GM21515 (cell line): ENCODE data around the gene MRPS35.
A peak's percentile ranks its signal among the peaks of the same experiment; 100 is the strongest.

Source experiments
- ATAC-seq: cut with Tn5 transposase; IDR thresholded peaks from one replicate; pipeline ENCODE4 v1.9.1; 2021; ENCODE audit not compliant: unreplicated experiment

The MRPS35 gene

DNA sequence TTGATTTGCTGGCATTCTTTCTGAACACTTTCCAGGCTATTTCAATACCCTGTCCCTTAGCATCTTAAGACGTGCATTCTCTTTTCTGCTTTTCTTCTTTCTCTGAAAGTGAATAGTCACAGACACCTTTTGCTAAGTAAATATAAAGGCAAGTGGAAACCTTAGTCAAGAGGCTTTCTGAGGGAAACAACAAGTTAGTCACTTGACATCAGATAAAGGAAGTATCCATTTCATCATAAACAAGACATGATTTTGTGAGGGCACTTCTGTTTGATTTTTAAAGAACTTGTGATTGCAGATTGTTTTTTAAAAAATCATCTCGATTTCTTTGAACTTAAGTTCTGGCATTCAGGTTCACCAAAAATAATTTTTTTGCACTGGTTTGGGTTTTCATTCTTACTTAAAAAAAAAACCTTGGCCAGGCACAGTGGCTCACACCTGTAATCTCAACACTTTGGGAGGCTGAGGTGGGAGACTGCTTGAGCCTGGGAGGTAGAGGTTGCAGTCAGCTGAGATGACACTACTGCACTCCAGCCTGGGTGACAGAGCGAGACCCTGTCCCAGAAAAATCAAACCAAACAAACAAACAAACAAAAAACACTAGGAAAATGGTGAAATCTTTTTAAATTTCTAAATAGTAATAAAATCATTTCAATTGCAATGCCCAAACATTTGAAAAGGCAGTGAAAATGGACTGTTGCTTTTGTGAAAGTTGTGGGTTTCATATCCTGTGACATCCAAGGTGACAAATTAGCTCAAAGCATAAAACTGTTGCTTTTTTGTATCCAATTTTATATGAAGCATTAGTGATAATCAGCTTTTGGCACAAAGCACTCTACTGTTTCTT lies 61.1 kb downstream of the MRPS35 start:
- ATAC-seq = no peak

DNA sequence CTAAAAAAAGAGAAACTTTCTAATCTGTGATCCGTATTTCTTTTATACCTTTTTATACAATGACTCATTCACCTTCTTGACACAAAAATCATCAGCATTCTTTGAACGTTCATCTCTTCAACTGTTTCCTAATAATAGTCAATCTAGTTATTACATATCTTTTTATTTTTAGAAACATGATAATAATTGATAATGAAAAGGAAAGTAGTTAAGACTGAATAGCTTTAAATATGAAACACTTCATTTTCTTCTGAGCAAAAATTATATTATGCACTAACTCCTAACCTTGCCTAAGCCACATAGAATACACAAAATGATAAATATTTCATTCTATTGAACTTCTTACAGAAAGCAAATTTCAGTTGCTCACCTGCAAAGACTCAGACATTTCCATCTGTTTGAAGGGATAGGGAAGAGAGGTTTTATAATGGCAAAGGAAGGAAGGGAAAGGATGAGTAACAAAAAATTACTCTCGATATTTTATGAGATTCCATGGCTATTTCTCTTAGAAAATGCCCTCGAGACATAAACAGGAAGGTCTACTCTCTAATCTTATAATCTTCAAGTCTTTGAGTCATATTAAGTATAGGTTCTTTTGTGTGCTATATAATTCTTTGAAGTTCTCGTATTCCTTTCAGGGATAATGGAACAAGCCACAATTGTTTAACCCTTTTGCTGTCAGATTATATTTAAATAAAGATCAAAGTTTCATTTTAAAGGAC lies 61.9 kb downstream of the MRPS35 start:
- no peak for ATAC-seq

DNA sequence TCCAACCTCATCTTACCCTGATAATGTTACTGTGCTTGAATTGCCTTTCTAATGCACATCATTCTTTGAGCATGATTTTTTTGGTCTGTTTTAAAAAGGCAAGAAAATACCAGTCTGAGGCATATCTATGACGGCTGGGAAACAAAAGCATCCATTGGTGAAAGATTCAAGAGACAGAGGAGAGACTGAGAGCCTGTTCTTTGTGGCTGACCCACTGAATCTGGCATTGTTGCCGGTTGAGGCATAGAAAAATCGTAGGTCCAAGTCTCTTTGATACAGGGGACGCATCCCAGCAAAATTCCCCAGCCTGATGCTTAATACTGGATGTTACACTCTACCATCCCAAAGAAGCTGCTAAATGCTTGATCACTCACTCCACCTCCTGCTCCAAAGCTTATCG lies 66.5 kb downstream of the MRPS35 start:
- no peak for ATAC-seq

DNA sequence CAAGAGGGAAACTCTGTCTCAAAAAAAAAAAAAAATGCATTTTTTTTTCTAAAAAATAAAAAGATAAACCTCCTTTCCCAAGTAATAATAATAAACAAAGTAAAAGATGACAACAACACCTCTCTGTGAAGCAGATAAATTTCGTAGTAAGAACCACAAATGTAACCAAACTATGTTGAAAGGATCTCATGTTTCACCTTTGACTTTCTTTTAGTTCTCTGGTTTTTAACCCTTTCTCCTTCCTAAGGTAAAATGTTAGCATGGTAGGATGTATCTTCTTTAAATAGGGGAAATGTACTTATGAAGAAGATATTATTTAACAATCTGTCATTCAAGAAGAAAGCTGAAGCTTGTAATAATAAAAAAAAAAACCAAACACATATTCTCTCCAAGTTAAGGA lies 67.6 kb downstream of the MRPS35 start:
- no peak for ATAC-seq

DNA sequence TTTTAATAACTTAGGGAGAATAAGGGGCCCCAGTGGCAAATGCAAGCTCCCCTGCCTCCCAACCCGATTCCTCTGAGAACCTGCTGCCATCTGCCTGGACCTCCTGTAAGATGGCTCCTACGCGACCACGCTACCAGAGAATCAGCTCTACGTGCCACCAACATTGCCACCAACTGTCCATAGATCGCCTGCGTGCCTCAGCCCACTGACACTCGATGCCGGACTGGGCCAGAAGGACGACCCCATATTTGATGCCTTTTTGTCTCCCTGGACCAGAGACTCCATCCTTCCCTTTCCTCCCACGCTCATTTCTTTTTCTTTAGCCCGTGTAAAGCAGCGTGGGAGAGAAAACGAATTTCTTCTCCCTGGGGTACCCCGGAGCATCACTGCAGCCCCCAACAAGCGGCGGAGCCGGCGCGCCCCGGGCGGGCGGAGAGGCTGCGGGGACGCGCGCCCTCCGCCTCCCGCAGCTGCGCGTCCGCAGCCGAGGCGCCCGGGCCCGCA lies 68.8 kb downstream of the MRPS35 start:
- peak; percentile 13 for ATAC-seq

DNA sequence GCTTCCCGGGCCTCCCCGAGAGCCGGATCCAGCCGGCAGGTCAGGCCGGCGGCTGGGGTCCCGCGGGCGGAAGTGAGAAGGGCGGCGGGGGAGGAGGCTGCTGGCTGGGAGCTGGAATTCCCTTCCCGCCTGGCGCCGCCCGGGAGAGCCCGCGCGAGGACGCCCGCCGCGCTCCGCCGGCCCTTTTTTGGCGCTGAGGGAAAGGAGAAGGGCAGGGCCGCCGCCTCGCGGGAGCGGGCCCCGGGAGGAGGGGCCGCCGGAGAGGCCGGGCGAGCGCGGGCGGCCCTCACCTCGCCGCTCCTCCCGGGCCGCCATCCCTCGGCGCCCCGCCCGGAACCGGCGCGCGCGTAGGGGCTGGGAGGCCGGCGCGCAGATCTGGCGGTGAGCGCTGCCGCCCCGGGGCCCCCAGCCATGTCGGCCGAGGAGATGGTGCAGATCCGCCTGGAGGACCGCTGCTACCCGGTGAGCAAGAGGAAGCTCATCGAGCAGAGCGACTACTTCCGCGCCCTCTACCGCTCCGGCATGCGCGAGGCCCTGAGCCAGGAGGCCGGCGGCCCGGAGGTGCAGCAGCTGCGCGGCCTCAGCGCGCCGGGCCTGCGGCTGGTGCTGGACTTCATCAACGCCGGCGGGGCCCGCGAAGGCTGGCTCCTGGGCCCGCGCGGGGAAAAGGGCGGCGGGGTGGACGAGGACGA lies 69.4 kb downstream of the MRPS35 start, which contains the start of the genes KLHL42 and MANSC4:
Gene KLHL42, plus strand, starts transcription at position 314 of the 692 bp plus-strand sequence. Its CDS starts 98 bp downstream, at position 412.
Gene MANSC4, minus strand, starts transcription at position 317 of the 692 bp plus-strand sequence. CDS start 8,960 bp downstream, outside the sequence.
- peak; percentile 79 for ATAC-seq

DNA sequence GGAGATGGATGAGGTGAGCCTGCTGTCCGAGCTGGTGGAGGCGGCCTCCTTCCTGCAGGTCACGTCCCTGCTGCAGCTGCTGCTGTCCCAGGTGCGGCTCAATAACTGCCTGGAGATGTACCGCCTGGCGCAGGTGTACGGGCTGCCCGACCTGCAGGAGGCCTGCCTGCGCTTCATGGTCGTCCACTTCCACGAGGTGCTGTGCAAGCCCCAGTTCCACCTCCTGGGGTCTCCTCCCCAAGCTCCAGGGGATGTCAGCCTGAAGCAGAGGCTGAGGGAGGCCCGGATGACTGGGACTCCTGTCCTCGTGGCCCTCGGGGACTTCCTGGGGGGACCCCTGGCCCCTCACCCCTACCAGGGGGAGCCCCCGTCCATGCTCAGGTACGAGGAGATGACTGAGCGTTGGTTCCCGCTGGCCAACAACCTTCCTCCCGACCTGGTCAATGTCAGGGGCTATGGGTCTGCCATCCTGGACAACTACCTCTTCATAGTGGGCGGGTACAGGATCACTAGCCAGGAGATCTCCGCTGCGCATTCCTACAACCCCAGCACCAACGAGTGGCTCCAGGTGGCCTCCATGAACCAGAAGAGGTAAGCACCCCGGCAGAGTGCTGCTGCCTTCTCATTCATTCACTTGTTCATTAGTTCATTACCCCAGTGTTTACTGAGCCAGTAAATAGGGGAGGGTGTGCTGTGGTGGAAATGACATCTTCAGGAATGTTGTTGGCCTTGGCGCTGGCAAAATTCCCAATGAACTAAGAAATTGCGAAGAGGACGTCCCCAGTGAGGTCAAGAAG lies 70.2 kb downstream of the MRPS35 start:
- ATAC-seq = peak; percentile 34

DNA sequence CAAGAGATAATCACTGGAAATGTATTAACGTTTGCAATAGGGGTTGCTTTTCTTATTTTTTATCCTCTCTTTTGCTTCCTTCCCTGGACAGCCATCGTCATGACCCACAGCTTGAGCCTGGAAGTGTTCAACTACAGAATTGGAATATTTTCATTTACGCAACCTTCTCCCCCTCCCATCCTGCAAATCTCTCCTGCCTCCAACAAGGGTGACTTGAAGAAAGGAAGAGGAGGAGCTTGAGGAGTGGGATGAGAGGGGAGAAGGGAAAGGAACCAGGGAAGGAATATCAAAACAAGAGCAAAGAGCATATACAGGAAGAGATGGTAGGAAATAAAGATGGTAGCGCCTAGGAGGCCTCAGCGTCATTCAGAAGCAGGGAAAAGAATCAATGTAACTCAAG lies 71.0 kb downstream of the MRPS35 start:
- ATAC-seq = no peak

DNA sequence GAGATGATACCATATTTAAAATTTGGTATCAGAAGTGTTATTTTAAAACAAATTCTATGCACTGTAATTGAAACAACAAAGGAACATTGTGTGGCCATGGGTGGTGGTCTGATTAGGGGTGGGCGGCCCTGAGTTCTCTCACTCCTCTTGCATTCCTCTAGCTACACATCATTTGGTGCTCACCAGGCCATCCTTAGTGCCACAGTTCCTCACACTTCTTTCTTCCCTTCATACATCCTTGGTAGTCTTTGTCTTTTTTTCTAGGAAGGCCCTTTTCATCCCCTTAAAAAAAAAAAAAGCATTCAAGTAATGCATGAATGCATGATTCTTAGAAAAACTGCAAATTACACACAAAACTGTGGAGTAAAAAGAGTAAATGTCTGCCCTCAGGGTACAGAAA lies 71.8 kb downstream of the MRPS35 start:
- no peak for ATAC-seq

DNA sequence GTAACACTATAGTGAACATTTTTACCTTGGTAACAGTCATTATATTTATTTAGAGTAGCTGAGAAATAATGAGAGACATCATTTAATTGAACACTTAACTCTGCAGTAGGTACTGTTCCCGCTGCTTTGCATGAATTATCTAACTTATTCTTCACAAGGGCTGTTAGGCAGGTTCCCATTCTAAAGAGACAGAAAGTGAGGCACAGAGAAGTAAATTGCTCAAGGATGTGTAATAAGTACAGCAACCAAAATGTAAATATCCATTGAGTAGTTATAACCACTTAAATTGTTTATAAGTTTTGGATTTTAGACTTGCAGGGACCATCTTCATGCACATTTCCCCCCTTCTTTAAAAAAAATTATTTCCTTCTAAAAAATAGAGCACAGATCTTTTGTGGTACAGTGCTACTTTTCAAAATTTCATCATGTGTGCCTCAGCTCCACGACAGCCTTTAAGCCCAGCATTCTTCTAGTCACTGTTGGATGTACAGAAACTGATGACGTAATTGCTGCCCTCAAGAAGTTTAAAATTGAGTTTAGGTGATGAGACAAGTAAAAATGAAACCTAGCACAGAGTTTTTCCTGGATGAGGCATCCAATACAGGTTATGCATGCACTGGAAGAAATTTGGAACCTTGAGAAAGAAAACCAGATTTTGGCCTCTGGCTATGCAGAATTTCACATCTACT lies 75.4 kb downstream of the MRPS35 start:
- no peak for ATAC-seq

DNA sequence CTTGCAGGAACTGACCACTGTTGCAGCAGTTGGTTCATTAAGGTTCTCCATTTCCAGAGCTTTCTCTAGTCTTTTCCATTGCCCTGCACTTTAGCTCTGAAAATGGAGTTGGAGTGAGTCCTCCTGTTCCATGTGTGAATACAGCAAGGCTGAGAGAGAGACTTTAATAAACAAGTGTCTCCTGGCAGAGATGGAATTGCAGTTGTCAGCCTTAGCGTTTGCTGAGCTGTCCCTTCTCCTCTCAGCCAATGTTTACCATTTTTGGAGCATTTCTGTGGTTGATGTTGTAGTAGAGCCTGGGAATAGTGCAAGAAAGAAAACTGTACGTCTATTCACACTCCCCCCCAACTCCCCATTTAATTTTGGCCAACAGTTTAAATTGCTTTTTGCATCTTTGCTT lies 76.9 kb downstream of the MRPS35 start:
- ATAC-seq = no peak

DNA sequence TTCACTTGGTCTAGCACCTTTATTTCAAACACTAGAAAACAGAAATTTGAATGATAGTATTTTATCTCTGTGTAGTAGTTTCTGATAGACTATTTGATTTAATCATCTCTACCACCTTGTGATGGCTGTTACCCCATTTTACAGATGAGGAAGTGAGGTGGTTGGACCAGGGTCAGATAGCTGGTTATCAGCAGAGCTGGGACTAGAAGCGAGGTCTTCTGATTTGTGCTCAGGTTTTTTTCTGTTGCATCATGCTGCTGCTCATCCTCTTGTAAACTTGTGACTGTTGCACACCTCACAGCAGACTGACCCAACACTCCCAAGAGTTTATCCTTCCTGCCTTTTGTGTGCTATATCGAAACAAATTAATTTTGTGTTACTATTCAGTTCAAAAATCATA lies 79.5 kb downstream of the MRPS35 start:
- ATAC-seq = no peak

DNA sequence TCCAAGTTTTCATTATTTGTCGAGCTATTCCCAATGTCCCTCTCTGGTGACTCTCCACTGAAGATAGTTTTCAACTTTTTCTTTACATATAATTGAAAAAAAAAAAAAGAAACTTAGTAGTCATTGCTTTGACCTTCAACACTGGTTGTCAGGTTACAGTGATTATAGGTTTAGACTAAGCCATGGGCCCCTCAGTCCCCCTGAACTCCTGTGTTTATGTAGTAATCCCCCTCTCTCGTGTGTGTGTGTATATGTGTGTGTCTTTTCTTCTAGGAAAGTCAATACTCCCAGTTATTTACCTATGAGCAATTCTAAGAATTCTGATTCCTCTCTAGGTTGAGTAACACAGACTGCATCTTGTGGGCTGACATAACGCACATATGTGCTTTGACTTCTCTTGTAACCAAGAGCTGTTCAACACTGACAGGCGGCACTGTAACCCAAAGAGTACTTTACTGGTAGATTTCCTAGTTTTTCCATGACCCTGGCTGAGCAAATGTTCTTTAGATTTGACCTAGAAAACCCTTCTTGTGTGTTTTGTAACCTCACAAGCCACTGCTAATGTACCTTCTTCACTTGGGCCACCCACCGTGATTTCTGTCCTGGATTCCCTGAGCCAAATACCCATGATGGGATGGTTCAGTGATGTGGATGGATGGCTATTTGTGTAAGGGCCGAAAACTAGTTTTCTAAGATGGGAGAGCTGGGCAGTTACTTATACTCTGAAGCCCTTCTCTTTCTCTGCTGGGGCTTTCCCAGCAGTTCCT lies 84.4 kb downstream of the MRPS35 start:
- ATAC-seq = no peak

DNA sequence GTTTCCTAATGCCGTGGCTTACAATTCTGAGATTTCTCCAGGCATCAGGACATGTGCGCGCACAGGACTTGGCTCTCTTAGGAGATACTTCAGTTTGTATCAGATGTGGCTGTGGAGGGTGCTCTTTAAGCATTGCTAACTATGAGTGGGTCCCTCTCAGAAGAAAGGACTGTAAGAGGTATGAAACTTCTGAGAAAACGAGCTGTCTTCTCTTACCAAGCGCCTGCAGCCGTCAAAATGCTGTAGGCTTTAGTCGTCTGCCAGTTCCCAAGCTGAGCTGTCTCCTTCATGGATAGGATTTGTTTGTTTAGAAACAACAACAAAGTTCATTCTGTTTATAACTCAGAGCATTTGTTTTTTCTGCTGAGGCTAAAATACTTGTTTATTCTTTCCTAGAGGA lies 85.5 kb downstream of the MRPS35 start:
- ATAC-seq = no peak

DNA sequence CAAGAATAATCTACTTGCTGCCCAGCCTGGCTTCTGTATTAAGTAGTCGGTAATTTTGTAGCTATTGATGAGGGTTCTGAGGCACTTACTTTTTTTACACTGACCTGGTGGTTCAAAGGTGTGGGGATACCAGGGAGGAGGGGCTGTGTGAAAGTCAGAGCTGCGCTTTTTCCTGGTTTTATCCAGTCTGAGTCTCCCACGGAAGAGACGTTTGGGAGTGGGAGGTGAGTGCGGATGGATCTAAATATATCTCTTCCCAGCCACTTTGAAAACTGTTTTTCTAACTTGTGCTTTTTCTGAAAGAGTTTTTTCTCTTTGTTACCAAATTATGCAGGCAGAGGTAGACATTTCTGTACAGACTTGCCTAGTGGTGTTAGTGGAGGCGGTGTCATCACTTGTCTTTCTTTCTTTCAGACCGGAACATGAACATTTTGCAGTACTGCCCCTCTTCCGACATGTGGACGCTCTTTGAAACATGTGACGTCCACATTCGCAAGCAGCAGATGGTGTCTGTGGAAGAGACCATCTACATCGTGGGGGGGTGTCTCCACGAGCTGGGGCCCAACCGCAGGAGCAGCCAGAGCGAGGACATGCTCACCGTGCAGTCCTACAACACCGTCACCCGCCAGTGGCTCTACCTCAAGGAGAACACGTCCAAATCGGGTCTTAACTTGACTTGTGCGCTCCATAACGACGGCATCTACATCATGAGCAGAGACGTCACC lies 86.8 kb downstream of the MRPS35 start:
- ATAC-seq = no peak

DNA sequence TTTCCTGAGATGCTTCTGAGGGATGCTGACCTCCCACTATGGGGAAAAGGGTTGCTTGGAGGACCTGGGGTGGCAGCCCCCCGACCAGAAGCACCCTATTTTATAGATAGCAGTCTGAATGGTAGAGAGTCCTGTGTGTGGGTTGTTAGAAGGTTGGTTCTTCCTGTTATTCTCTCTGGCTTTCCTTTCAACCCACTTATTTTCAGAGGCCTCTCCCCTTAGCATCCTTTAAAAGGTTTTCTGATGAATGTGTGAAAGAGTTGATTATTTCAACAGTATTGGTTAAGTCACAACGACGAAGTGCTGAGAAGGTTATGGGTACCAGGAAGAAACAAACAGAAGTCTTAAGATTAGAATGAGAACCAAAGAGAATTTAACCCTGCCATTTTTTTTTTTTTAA lies 90.2 kb downstream of the MRPS35 start:
- no peak for ATAC-seq

DNA sequence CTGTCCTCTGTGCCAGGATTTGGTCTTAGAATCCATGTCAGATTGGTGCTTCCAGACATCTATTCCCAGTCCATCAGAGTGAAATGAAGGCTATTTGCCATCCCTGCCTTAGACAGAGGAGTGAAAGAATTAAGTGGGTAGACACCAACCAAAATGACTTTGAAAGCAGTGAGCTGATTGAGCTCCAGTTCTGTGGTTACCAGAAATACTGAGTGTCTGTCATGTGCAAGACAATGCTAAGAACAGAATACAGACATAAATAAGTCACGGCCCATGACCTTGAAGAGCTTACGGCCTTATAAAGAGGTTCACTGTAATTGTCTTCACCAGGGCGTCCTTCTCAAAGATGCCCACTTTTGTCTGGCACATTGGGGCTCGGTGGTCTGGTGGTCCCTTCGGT lies 91.0 kb downstream of the MRPS35 start:
- no peak for ATAC-seq

DNA sequence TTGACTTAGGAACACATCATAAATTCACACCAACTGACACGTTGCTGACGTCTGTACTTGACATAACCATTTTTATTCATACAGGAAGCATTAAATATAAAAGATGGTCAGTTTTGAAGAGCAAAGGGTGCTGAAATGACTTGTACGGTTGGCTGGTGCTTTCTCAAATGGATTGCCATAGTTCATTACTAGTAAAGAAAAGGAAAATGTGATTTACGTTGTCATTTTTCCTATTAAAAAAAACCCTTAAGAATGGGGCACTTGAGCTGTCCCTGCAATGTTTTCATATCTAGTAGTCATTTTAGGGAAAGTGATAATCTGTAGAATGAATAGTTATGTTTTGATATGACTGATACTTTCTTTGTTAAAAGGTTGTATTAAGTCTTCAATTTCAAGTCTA lies 91.9 kb downstream of the MRPS35 start:
- no peak for ATAC-seq

DNA sequence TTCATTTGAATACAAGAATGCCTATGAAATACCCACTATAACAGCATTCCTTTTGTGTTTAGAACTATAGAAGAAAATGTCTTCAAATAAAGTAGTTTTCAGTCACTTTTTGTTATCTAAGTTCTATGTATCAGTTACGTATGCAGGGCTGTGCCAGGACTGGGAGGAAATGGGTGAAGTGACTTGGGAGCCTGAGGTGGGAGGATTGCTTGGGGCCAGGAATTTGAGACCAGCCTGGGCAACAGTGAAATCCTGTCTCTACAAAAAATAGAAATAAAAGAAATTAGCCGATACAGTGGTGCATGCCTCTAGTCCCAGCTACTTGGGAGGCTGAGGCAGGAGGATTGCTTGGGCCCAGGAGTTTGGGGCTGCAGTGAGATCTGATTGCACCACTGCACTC lies 92.3 kb downstream of the MRPS35 start:
- no peak for ATAC-seq
